ENCODE measurements around the gene VAT1L. TPM values are rescaled to one million over a fixed set of nuclear protein-coding genes. Genes with fewer than 3 reads are reported as not detected.

Gene VAT1L
- total RNA-seq, 4 donors from 2014 or later = 1.7 to 6.3 (median 2.9) TPM

DNA sequence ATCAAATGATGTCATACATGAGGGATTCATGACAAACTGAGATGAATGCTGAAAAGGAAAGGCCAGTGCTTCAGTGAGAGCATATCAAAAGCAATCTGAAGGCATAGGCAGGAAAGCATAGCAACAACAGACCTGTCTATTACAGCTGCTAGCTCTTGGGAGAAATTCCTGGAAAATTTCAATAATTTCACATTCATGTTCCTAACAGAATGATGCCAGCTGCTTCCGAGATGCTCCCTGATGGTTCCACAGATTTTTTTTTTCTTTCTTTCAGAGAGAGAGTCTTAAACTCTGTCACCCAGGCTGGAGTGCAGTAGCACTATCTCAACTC lies 183.7 kb downstream of the VAT1L start:
- peaks cover 0 to 27% (median 0%) of the 10 kb centered on the region in 4 donors for H3K27me3 ChIP-seq
- DNase-seq (ENCODE audit: extremely low spot score) = no peak
- no peak overlapping the region for H3K27ac ChIP-seq (replicated peaks in 1 of 4)
- WGBS = 48% methylated on average over 1 of the region's 1 CpG
- no peaks in the 10 kb centered on the region for H3K36me3 ChIP-seq
- H3K4me3 ChIP-seq = no peak overlapping the region
- intact Hi-C loops (cut with DNase I) = no loop called here
- H3K9me3 ChIP-seq = no peaks in the 10 kb centered on the region
- H3K4me1 ChIP-seq = no peaks in the 10 kb centered on the region
- TF ChIP-seq POLR2A (IDR thresholded peaks at IDR 0.05; ENCODE audit: low read depth) (no peak), POLR2AphosphoS5 (IDR thresholded peaks at IDR 0.05) (no peak), EP300 (IDR thresholded peaks at IDR 0.05) (no peak)
- TF ChIP-seq, protein P1, sequence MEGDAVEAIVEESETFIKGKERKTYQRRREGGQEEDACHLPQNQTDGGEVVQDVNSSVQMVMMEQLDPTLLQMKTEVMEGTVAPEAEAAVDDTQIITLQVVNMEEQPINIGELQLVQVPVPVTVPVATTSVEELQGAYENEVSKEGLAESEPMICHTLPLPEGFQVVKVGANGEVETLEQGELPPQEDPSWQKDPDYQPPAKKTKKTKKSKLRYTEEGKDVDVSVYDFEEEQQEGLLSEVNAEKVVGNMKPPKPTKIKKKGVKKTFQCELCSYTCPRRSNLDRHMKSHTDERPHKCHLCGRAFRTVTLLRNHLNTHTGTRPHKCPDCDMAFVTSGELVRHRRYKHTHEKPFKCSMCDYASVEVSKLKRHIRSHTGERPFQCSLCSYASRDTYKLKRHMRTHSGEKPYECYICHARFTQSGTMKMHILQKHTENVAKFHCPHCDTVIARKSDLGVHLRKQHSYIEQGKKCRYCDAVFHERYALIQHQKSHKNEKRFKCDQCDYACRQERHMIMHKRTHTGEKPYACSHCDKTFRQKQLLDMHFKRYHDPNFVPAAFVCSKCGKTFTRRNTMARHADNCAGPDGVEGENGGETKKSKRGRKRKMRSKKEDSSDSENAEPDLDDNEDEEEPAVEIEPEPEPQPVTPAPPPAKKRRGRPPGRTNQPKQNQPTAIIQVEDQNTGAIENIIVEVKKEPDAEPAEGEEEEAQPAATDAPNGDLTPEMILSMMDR (IDR thresholded peaks at IDR 0.05) = no peak

DNA sequence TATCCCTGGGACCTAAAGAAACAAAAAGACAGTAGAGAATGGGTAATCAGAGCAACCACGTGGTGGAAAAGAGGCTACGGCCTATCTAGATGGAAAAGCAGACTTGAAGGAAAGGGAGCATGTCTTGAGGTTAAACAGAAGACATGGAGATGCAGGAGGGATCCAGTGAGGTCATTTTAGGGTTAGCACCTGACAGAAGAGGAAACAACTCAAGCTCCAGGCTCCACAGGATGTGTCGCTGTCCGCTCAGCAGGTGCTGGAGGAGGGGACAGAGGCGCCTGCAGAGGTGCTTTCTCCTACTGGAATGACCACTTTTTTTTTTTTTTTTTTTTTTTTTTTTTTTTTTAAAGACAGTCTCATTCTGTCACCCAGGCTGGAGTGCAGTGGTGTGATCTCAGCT lies 186.5 kb downstream of the VAT1L start:
- no peak for DNase-seq (ENCODE audit: extremely low spot score)
- TF ChIP-seq EP300 (IDR thresholded peaks at IDR 0.05) = no peak
- no peak for TF ChIP-seq POLR2A (IDR thresholded peaks at IDR 0.05; ENCODE audit: low read depth)
- no peak for TF ChIP-seq POLR2AphosphoS5 (IDR thresholded peaks at IDR 0.05)
- TF ChIP-seq, protein P1 (IDR thresholded peaks at IDR 0.05) = no peak
- H3K27me3 ChIP-seq = peaks cover 0 to 27% (median 0%) of the 10 kb centered on the region in 4 donors
- intact Hi-C loops (cut with DNase I) = no loop called here
- H3K27ac ChIP-seq (replicated peaks in 1 of 4) = no peak overlapping the region
- H3K4me3 ChIP-seq = no peak overlapping the region
- WGBS = 79% methylated on average over 5 of the region's 5 CpGs
- no peaks in the 10 kb centered on the region for H3K4me1 ChIP-seq
- no peaks in the 10 kb centered on the region for H3K9me3 ChIP-seq
- H3K36me3 ChIP-seq = peaks cover 0 to 3% (median 0%) of the 10 kb centered on the region in 4 donors

DNA sequence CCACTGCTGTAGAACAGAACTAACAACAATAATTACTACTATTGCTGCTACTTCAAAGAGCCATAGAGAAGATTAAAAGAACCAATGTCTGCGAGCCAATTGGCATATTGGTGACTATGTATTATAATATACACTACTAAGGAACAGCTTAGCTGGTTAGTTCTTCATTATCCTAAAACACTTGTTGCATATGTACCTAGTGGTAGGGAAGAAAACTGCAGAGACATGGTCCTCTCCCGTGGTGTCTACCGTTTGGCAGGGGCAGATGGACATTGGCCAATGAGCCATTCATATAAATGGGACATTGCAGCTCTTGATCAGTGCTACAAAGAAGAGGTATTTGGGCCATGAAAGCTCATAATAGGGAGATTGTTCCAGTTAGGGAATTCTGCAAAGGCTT lies 187.6 kb downstream of the VAT1L start:
- intact Hi-C loops (cut with DNase I) = no loop called here
- H3K27ac ChIP-seq (replicated peaks in 1 of 4) = no peak overlapping the region
- TF ChIP-seq, protein P1 (IDR thresholded peaks at IDR 0.05) = no peak
- TF ChIP-seq EP300 (IDR thresholded peaks at IDR 0.05) (no peak), POLR2AphosphoS5 (IDR thresholded peaks at IDR 0.05) (no peak), POLR2A (IDR thresholded peaks at IDR 0.05; ENCODE audit: low read depth) (no peak)

DNA sequence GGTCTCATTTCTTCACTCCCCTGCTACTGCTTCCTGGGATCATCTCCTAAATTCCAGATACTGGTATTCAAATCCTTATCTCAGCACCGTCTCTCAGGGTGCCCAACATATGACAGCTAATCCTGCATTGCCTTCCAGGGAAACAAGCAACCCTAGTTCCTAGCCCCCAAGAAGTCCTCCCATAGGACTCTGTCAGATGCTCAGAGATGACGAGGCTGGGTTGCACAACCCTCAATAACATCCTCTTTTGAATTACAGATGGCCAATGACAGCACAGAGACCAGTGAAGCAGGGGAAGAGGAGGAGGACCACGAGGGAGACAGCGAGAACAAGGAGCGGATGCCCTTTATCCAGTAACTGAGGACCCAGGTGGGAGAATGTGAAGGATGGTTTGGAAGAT lies 189.0 kb downstream of the VAT1L start:
- H3K9me3 ChIP-seq = no peaks in the 10 kb centered on the region
- H3K27me3 ChIP-seq = peaks cover 0 to 20% (median 0%) of the 10 kb centered on the region in 4 donors
- H3K4me3 ChIP-seq = no peak overlapping the region
- DNase-seq (ENCODE audit: extremely low spot score) = no peak
- 76% methylated on average over 5 of the region's 5 CpGs for WGBS
- H3K27ac ChIP-seq (replicated peaks in 1 of 4) = no peak overlapping the region
- TF ChIP-seq, protein P1 (IDR thresholded peaks at IDR 0.05) = no peak
- TF ChIP-seq EP300 (IDR thresholded peaks at IDR 0.05) (no peak), POLR2A (IDR thresholded peaks at IDR 0.05; ENCODE audit: low read depth) (no peak), POLR2AphosphoS5 (IDR thresholded peaks at IDR 0.05) (no peak)
- intact Hi-C loops (cut with DNase I) = no loop called here
- H3K4me1 ChIP-seq = no peaks in the 10 kb centered on the region
- peaks cover 0 to 3% (median 0%) of the 10 kb centered on the region in 4 donors for H3K36me3 ChIP-seq

More for the DNA sequence above, 187.6 kb downstream of the VAT1L start:
- DNase-seq (ENCODE audit: extremely low spot score) = no peak
- no peaks in the 10 kb centered on the region for H3K9me3 ChIP-seq
- 68% methylated on average over 3 of the region's 3 CpGs for WGBS
- H3K27me3 ChIP-seq = peaks cover 0 to 27% (median 0%) of the 10 kb centered on the region in 4 donors
- H3K36me3 ChIP-seq = peaks cover 0 to 3% (median 0%) of the 10 kb centered on the region in 4 donors
- H3K4me3 ChIP-seq = no peak overlapping the region
- no peaks in the 10 kb centered on the region for H3K4me1 ChIP-seq

DNA sequence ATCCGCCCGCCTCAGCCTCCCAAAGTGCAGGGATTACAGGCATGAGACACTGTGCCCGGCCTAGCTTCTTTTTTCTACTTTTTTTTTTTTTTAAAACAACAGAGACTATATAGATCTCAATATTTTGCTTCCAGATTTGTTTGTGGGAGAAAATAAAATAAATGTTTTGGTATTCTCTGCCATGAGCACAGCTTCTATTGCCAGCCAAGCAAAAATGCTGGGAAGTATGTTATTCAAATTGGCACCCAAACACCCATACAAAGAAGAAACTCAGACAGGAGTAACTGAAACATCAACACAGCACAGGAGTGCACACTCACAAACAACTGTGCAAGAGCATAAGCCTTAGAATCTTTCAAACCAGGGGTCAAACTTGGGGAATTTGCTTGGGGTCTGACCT lies 196.7 kb downstream of the VAT1L start:
- H3K36me3 ChIP-seq = no peaks in the 10 kb centered on the region
- TF ChIP-seq EP300 (IDR thresholded peaks at IDR 0.05) (no peak), POLR2A (IDR thresholded peaks at IDR 0.05; ENCODE audit: low read depth) (no peak), POLR2AphosphoS5 (IDR thresholded peaks at IDR 0.05) (no peak)
- TF ChIP-seq, protein P1 (IDR thresholded peaks at IDR 0.05) = no peak
- 80% methylated on average over 3 of the region's 3 CpGs for WGBS
- H3K4me3 ChIP-seq = no peak overlapping the region
- H3K27me3 ChIP-seq = no peaks in the 10 kb centered on the region
- no peaks in the 10 kb centered on the region for H3K9me3 ChIP-seq
- no peak for DNase-seq (ENCODE audit: extremely low spot score)
- intact Hi-C loops (cut with DNase I) = no loop called here
- peaks cover 0 to 20% (median 7%) of the 10 kb centered on the region in 4 donors for H3K4me1 ChIP-seq
- H3K27ac ChIP-seq (replicated peaks in 1 of 4) = no peak overlapping the region
